Daoy (cell line): ENCODE results near the gene OSBPL2. TPM values are rescaled to one million over a fixed set of nuclear protein-coding genes. Genes with fewer than 3 reads are reported as not detected.
A peak's percentile ranks its signal among the peaks of the same experiment; 100 is the strongest.

Source experiments
- DNase-seq: peaks from one replicate; pipeline ENCODE4 v3.0.0-alpha.2; 2015; ENCODE audit warnings: low read depth
- total RNA-seq: library from RNA; depleted of rRNA; stranded (reverse); fragments of >200 nt; shearing (Covaris generic); gene quantifications from 2 replicates; pipeline ENCODE4 v1.2.3, GENCODE V29; 2014

The OSBPL2 gene
- total RNA-seq, 1 experiment from 2014 or later, result 10.2 TPM

GRCh38 chr20:62300319-62300718 is 62.0 kb downstream of the OSBPL2 start:
- no peak for DNase-seq

GRCh38 chr20:62301111-62301668 is 62.9 kb downstream of the OSBPL2 start:
- no peak for DNase-seq

GRCh38 chr20:62301773-62302340 is 63.5 kb downstream of the OSBPL2 start:
- peak; percentile 94 for DNase-seq

GRCh38 chr20:62302341-62303061 is 64.2 kb downstream of the OSBPL2 start, which contains the start of gene ADRM1:
TSS of gene ADRM1 (plus strand) at chr20:62302997. CDS start at chr20:62303569, 572 bp downstream.
- DNase-seq, result peak; percentile 97

GRCh38 chr20:62303062-62303339 is 64.7 kb downstream of the OSBPL2 start:
- DNase-seq, result no peak

- no peak for DNase-seq
Measured at GRCh38 chr20:62303340-62304226, 65.3 kb downstream of the OSBPL2 start.

GRCh38 chr20:62304331-62305148 is 66.2 kb downstream of the OSBPL2 start:
- no peak for DNase-seq

- DNase-seq, result no peak
Measured at GRCh38 chr20:62305149-62305764, 66.9 kb downstream of the OSBPL2 start.

- no peak for DNase-seq
Measured at GRCh38 chr20:62305765-62306413, 67.6 kb downstream of the OSBPL2 start.

GRCh38 chr20:62306414-62307187 is 68.3 kb downstream of the OSBPL2 start:
- DNase-seq, result no peak

- no peak for DNase-seq
Measured at GRCh38 chr20:62307226-62308101, 69.1 kb downstream of the OSBPL2 start.

GRCh38 chr20:62308102-62308822 is 69.9 kb downstream of the OSBPL2 start:
- no peak for DNase-seq

GRCh38 chr20:62309198-62309944 is 71.0 kb downstream of the OSBPL2 start:
- no peak for DNase-seq

- peak; percentile 33 for DNase-seq
Measured at GRCh38 chr20:62309947-62310756, 71.8 kb downstream of the OSBPL2 start.

- no peak for DNase-seq
Measured at GRCh38 chr20:62310757-62311121, 72.4 kb downstream of the OSBPL2 start.

GRCh38 chr20:62311150-62311549 is 72.8 kb downstream of the OSBPL2 start:
- no peak for DNase-seq
